Measurements from ENCODE around the gene MRRF. TPM values are rescaled to one million over a fixed set of nuclear protein-coding genes. Genes with fewer than 3 reads are reported as not detected.

The MRRF gene
- total and polyA plus RNA-seq, 2 experiments from 2014 or later: 23.7 to 30.8 TPM

DNA sequence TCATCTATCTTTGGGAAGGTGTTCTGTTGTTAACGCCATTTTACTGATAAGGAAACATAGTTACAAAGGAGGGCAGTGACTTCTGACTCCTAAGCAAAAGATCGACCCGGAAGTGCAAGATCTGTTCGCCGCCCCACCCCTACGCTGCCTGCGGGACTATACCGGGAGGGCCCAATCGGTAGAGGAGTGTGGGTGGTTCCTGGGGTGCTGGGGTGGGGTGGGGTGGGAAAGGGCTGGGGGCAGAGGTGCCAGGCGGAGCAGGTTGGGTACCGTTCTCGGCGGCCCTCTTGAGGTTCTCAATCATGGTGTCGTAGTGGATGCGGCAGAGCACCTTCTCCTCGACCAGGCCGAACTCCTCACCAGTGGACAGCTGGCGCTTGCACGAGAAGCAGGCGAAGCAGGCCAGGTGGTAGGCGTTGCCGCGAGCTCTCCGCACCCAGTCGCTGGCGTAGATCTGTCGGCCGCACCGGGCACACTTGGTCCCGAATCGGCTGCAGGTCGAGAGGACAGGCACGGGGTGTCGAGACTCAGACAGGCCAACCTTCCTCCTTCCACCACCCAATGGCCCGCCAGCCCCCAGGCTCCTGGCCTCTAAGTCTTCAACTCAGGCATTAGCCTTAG lies 47.8 kb upstream of the MRRF start:
- WGBS, 2 experiments (ENCODE audit: low coverage in 1 of 2, low lambda C conversion rate in 2 of 2, missing lambda C conversion rate in 2 of 2): 34 to 35% methylated on average over 29 to 35 of the region's 35 CpGs
- no peak overlapping the region for H3K9ac ChIP-seq
- no peak overlapping the region for H2AFZ ChIP-seq
- H3K4me3 ChIP-seq: no peak overlapping the region
- H3K79me2 ChIP-seq (ENCODE audit: insufficient read depth): no peaks in the 10 kb centered on the region
- H3K27ac ChIP-seq: no peak overlapping the region
- DNase-seq: no peak
- no peak for TF ChIP-seq EZH2 (IDR thresholded peaks at IDR 0.05; ENCODE audit: insufficient read depth, poor library complexity, severe bottlenecking)
- TF ChIP-seq EZH2phosphoT487 (IDR thresholded peaks at IDR 0.05; ENCODE audit: insufficient read depth, low read depth): no peak
- H3F3A ChIP-seq (ENCODE audit: insufficient read depth): 0 out of 2 replicates have a peak, but pooled peaks cover 4% of the 10 kb centered on the region
- no peaks in the 10 kb centered on the region for H4K20me1 ChIP-seq (ENCODE audit: insufficient read depth)
- H3K4me1 ChIP-seq (ENCODE audit: insufficient read depth): peaks cover 7% of the 10 kb centered on the region; the same call in 1 of the 2 replicates
- H3K4me2 ChIP-seq (ENCODE audit: unreplicated experiment): no peak overlapping the region
- in situ Hi-C loops (cut with MboI): no loop called here
- H3K9me3 ChIP-seq (ENCODE audit: low read depth): no peaks in the 10 kb centered on the region
- no peaks in the 10 kb centered on the region for H3K36me3 ChIP-seq (ENCODE audit: low read depth)
- H3K27me3 ChIP-seq (replicated peaks; ENCODE audit: insufficient read depth): peaks cover 88% of the 10 kb centered on the region
- no peaks in the 10 kb centered on the region for H3K9me2 ChIP-seq (ENCODE audit: insufficient read depth)

- Histone ChIP-seq H3K27me3 (replicated peaks; ENCODE audit: insufficient read depth) (peaks cover 91% of the 10 kb centered on the region), H2AFZ (no peak overlapping the region), H3K9ac (no peak overlapping the region), H3K4me1 (ENCODE audit: insufficient read depth) (peaks cover 7% of the 10 kb centered on the region; the same call in 1 of the 2 replicates), H3K9me3 (ENCODE audit: low read depth) (no peaks in the 10 kb centered on the region), H4K20me1 (ENCODE audit: insufficient read depth) (no peaks in the 10 kb centered on the region), H3K27ac (no peak overlapping the region), H3F3A (ENCODE audit: insufficient read depth) (0 out of 2 replicates have a peak, but pooled peaks cover 4% of the 10 kb centered on the region), H3K9me2 (ENCODE audit: insufficient read depth) (no peaks in the 10 kb centered on the region), H3K4me2 (ENCODE audit: unreplicated experiment) (no peak overlapping the region), H3K36me3 (ENCODE audit: low read depth) (no peaks in the 10 kb centered on the region), H3K79me2 (ENCODE audit: insufficient read depth) (no peaks in the 10 kb centered on the region), H3K4me3 (no peak overlapping the region)
- DNase-seq: no peak
- in situ Hi-C loops (cut with MboI): no loop called here
- no peak for TF ChIP-seq EZH2 (IDR thresholded peaks at IDR 0.05; ENCODE audit: insufficient read depth, poor library complexity, severe bottlenecking)
- no peak for TF ChIP-seq EZH2phosphoT487 (IDR thresholded peaks at IDR 0.05; ENCODE audit: insufficient read depth, low read depth)
- 65 to 66% methylated on average over 4 of the region's 4 CpGs for WGBS, 2 experiments (ENCODE audit: low coverage in 1 of 2, low lambda C conversion rate in 2 of 2, missing lambda C conversion rate in 2 of 2)
These were observed 47.0 kb upstream of the MRRF start for GRCh38 chr9:122217640-122218039.

DNA sequence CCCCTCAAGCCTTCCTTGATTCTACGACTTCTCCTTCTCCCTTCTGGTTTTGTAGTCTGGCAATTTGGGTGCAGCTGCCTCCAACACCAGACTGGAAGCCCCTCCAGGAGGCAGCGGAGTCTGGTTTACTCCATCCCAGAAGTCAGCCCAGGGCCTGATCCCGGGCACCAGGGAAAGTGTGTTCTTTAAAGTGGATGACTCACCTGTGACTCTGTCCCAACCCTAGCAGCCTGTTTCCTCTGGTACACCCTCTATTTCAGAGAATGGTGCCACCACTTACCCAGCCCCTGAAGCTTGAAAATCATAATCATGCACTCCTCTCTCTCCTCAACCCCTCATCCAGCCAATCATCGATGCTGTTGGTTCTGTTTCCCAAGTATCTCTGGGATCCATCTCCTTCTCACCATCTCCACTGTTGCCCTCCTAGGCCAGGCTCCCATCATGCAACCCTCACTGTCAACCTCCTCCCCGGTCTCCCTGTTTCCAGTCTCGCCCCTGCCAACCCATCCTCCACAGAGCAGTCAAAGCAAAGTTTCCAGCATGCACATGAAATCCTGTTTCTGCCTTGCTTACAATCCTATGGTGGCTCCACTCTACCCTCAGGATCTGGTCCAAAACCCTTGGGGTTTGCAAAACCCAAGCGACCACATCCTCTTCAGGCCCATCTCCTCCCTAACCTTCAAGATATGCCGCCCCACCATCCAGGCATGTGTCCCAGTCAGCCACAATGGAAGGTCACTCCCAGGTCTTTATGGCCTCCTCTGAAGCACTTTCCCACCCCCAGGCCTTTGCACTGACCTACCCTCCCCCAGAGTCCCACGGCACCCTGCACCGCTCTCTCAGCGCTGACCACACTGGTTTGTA lies 46.4 kb upstream of the MRRF start:
- H3K79me2 ChIP-seq (ENCODE audit: insufficient read depth): no peaks in the 10 kb centered on the region
- H3K9ac ChIP-seq: no peak overlapping the region
- no peak for TF ChIP-seq EZH2 (IDR thresholded peaks at IDR 0.05; ENCODE audit: insufficient read depth, poor library complexity, severe bottlenecking)
- TF ChIP-seq EZH2phosphoT487 (IDR thresholded peaks at IDR 0.05; ENCODE audit: insufficient read depth, low read depth): no peak
- no peaks in the 10 kb centered on the region for H3K9me2 ChIP-seq (ENCODE audit: insufficient read depth)
- 0 out of 2 replicates have a peak, but pooled peaks cover 4% of the 10 kb centered on the region for H3F3A ChIP-seq (ENCODE audit: insufficient read depth)
- no peaks in the 10 kb centered on the region for H4K20me1 ChIP-seq (ENCODE audit: insufficient read depth)
- H3K27ac ChIP-seq: no peak overlapping the region
- no peaks in the 10 kb centered on the region for H3K36me3 ChIP-seq (ENCODE audit: low read depth)
- DNase-seq: peak; percentile 46
- no peak overlapping the region for H3K4me3 ChIP-seq
- no peak overlapping the region for H3K4me2 ChIP-seq (ENCODE audit: unreplicated experiment)
- WGBS, 2 experiments (ENCODE audit: low coverage in 1 of 2, low lambda C conversion rate in 2 of 2, missing lambda C conversion rate in 2 of 2): 67 to 68% methylated on average over 10 to 11 of the region's 11 CpGs
- H3K9me3 ChIP-seq (ENCODE audit: low read depth): no peaks in the 10 kb centered on the region
- no peak overlapping the region for H2AFZ ChIP-seq
- H3K27me3 ChIP-seq (replicated peaks; ENCODE audit: insufficient read depth): peaks cover 95% of the 10 kb centered on the region
- in situ Hi-C loops (cut with MboI): no loop called here
- H3K4me1 ChIP-seq (ENCODE audit: insufficient read depth): peaks cover 7% of the 10 kb centered on the region; the same call in 1 of the 2 replicates

- in situ Hi-C loops (cut with MboI): no loop called here
- H3K27me3 ChIP-seq (replicated peaks; ENCODE audit: insufficient read depth): peaks cover 98% of the 10 kb centered on the region
- DNase-seq: peak; percentile 38
- H3F3A ChIP-seq (ENCODE audit: insufficient read depth): 0 out of 2 replicates have a peak, but pooled peaks cover 4% of the 10 kb centered on the region
- WGBS, 2 experiments (ENCODE audit: low coverage in 1 of 2, low lambda C conversion rate in 2 of 2, missing lambda C conversion rate in 2 of 2): 6 to 8% methylated on average over 57 to 59 of the region's 59 CpGs
- TF ChIP-seq EZH2phosphoT487 (IDR thresholded peaks at IDR 0.05; ENCODE audit: insufficient read depth, low read depth) (peak; percentile 68), EZH2 (IDR thresholded peaks at IDR 0.05; ENCODE audit: insufficient read depth, poor library complexity, severe bottlenecking) (peak; percentile 68)
- no peak overlapping the region for H3K9ac ChIP-seq
- no peak overlapping the region for H3K27ac ChIP-seq
- H3K4me3 ChIP-seq: 0 out of 2 replicates have a peak overlapping the region, but pooled peaks have one; percentile 22
- H3K4me2 ChIP-seq (ENCODE audit: unreplicated experiment): peak overlapping the region; percentile 3
- H3K36me3 ChIP-seq (ENCODE audit: low read depth): no peaks in the 10 kb centered on the region
- H3K9me3 ChIP-seq (ENCODE audit: low read depth): no peaks in the 10 kb centered on the region
- H3K4me1 ChIP-seq (ENCODE audit: insufficient read depth): peaks cover 7% of the 10 kb centered on the region; the same call in 1 of the 2 replicates
- H4K20me1 ChIP-seq (ENCODE audit: insufficient read depth): no peaks in the 10 kb centered on the region
- H2AFZ ChIP-seq: peak overlapping the region; percentile 18; the same call in 1 of the 2 replicates
- no peaks in the 10 kb centered on the region for H3K79me2 ChIP-seq (ENCODE audit: insufficient read depth)
- no peaks in the 10 kb centered on the region for H3K9me2 ChIP-seq (ENCODE audit: insufficient read depth)
These were observed 45.5 kb upstream of the MRRF start for GRCh38 chr9:122218935-122219855.
